CD14-positive monocyte (primary cell): ENCODE data around the gene P2RY6. TPM values are rescaled to one million over a fixed set of nuclear protein-coding genes. Genes with fewer than 3 reads are reported as not detected.

Experiments
- DNase-seq, 3 donors: peaks; one replicate each; pipeline ENCODE4 v3.0.0-alpha.2; 2011 to 2022
- H2AFZ ChIP-seq: 2 replicates; pipeline ENCODE4 v1.6.0; 2012; ENCODE audit warnings: mild to moderate bottlenecking, low read depth, low read length, inconsistent platforms; ENCODE audit not compliant: insufficient read depth, poor library complexity, severe bottlenecking
- H3K27ac ChIP-seq, 2 donors: 1 replicate in 1 of 2; 2 replicates in 1 of 2; pipeline ENCODE4 v1.5.1; 2012 to 2013; ENCODE audit warnings: low read length in 2 of 2, control low read depth in 1 of 2, inconsistent platforms in 1 of 2, low read depth in 1 of 2, mild to moderate bottlenecking in 1 of 2
- H3K27me3 ChIP-seq, 2 donors: one replicate each; pipeline versions ENCODE4 v1.6.0 to v1.6.1; 2011 to 2013; ENCODE audit warnings: low read length in 2 of 2; ENCODE audit not compliant: control insufficient read depth in 2 of 2, insufficient read depth in 2 of 2
- H3K36me3 ChIP-seq, 2 donors: replicated peaks in 1 of 2; 1 replicate in 1 of 2; 2 replicates in 1 of 2; pipeline versions ENCODE4 v1.5.1 to v1.6.1; 2012 to 2013; ENCODE audit warnings: low read length in 2 of 2, control low read depth in 1 of 2, inconsistent platforms in 1 of 2, mild to moderate bottlenecking in 1 of 2; ENCODE audit not compliant: insufficient read depth in 2 of 2, control insufficient read depth in 1 of 2
- H3K4me1 ChIP-seq, 2 donors: 1 replicate in 1 of 2; 2 replicates in 1 of 2; pipeline versions ENCODE4 v1.5.1 to v1.6.1; 2012 to 2013; ENCODE audit warnings: low read length in 2 of 2, control low read depth in 1 of 2, inconsistent platforms in 1 of 2, mild to moderate bottlenecking in 1 of 2, moderate library complexity in 1 of 2; ENCODE audit not compliant: insufficient read depth in 2 of 2, control insufficient read depth in 1 of 2
- H3K4me2 ChIP-seq: replicated peaks from 2 replicates; pipeline ENCODE3; 2012; ENCODE audit warnings: low read length, moderate library complexity, mild to moderate bottlenecking; ENCODE audit not compliant: poor library complexity, severe bottlenecking; ENCODE audit errors: extremely low read depth
- H3K4me3 ChIP-seq, 3 experiments: fragments of 200-600 bp in 1 of 3; sonication (generic) in 1 of 3; replicated peaks in 1 of 3; 1 replicate in 2 of 3; 2 replicates in 1 of 3; pipeline ENCODE4 v1.5.1; 2011 to 2013; ENCODE audit warnings: low read length in 3 of 3, mild to moderate bottlenecking in 3 of 3, control low read depth in 2 of 3, low read depth in 2 of 3, inconsistent platforms in 1 of 3, moderate library complexity in 1 of 3
- H3K79me2 ChIP-seq: 2 replicates; pipeline ENCODE4 v1.6.0; 2012; ENCODE audit warnings: mild to moderate bottlenecking, control low read depth, inconsistent platforms, low read length, moderate library complexity; ENCODE audit not compliant: insufficient read depth
- H3K9ac ChIP-seq: 2 replicates; pipeline ENCODE4 v1.6.0; 2017; ENCODE audit warnings: low read length, mild to moderate bottlenecking; ENCODE audit not compliant: insufficient read depth, poor library complexity, severe bottlenecking
- H3K9me3 ChIP-seq, 2 donors: replicated peaks in 1 of 2; 1 replicate in 1 of 2; 2 replicates in 1 of 2; pipeline versions ENCODE4 v1.5.1 to v1.6.1; 2012 to 2013; ENCODE audit warnings: low read length in 2 of 2, control low read depth in 1 of 2; ENCODE audit not compliant: control insufficient read depth in 1 of 2, insufficient read depth in 1 of 2
- H4K20me1 ChIP-seq: 2 replicates; pipeline ENCODE4 v1.6.0; 2012; ENCODE audit warnings: mild to moderate bottlenecking, low read length, control low read depth, moderate library complexity; ENCODE audit not compliant: insufficient read depth
- H3K27ac Mint-ChIP-seq, 7 donors: one replicate each; pipeline ENCODE4 v1.8.0; 2020; ENCODE audit warnings: mild to moderate bottlenecking in 7 of 7, mixed read lengths in 7 of 7, moderate library complexity in 6 of 7, inconsistent platforms in 2 of 7
- H3K27me3 Mint-ChIP-seq, 3 donors: one replicate each; pipeline ENCODE4 v1.8.0; 2021 to 2022; ENCODE audit warnings: low read depth in 3 of 3, mild to moderate bottlenecking in 3 of 3, mixed read lengths in 3 of 3, moderate library complexity in 3 of 3, inconsistent platforms in 1 of 3
- H3K36me3 Mint-ChIP-seq, 2 donors: one replicate each; pipeline ENCODE4 v1.8.0; 2020; ENCODE audit warnings: mixed read lengths in 2 of 2, inconsistent platforms in 1 of 2, mild to moderate bottlenecking in 1 of 2
- H3K4me1 Mint-ChIP-seq: one replicate; pipeline ENCODE4 v1.8.0; 2020; ENCODE audit warnings: mild to moderate bottlenecking, mixed read lengths
- H3K4me3 Mint-ChIP-seq, 2 donors: one replicate each; pipeline ENCODE4 v1.8.0; 2020; ENCODE audit warnings: mild to moderate bottlenecking in 2 of 2, mixed read lengths in 2 of 2, moderate library complexity in 1 of 2
- H3K9me3 Mint-ChIP-seq, 7 donors: one replicate each; pipeline ENCODE4 v1.8.0; 2020 to 2022; ENCODE audit warnings: mixed read lengths in 7 of 7, mild to moderate bottlenecking in 6 of 7, moderate library complexity in 6 of 7, inconsistent platforms in 2 of 7
- WGBS: methylation state at CpG from one replicate; pipeline ENCODE4 v1.1.5; 2013; ENCODE audit warnings: missing lambda C conversion rate; ENCODE audit not compliant: insufficient coverage; 5-methylcytosine and 5-hydroxymethylcytosine counted together
- intact Hi-C, 2 donors: fragments of 100-400 bp; cut with micrococcal nuclease; formaldehyde crosslinking; loops; one replicate each; pipeline versions ENCODE4 v1.15.0 to v1.15.1; 2023
- polyA plus RNA-seq, 3 donors: library from polyadenylated mRNA; depleted of rRNA in 1 of 3; unstranded in 2 of 3; stranded (reverse) in 1 of 3; fragments of 300-500 nt in 2 of 3; fragments of >200 nt in 1 of 3; fragmentation: Illumina TruSeq in 2 of 3; gene quantifications; 1 replicate in 2 of 3; 2 replicates in 1 of 3; pipeline ENCODE4 v1.2.3, GENCODE V29; 2012 to 2021
- TF ChIP-seq, protein P1 (sequence below): fragments of 200-600 bp; IDR thresholded peaks from one replicate; pipeline ENCODE4 v1.8.0; 2022; ENCODE audit warnings: antibody characterized with exemption, mild to moderate bottlenecking

P2RY6 gene
- polyA plus RNA-seq, 3 donors = 1.7 to 5.1 (median 1.8) TPM

DNA sequence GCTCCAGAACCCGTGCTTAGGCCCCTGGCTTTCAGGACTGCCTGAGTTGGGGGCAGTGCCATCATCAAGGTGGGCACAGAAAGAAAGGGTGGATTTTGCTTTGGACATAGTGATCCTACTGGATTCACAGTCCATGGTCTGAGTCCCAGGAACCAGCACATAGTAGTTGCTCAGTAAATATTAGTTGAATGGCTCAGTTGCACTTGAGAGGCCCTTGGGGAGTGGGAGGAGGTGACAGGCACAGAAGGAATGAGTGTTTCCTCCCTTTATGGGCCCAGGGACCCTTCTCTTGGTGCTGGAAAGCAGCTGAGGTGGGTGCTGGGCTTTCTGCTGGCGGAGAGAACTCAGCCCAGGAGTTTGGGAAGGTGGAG lies 52.5 kb downstream of the P2RY6 start:
- Histone ChIP-seq H3K9me3 (no peaks in the 10 kb centered on the region), H3K4me2 (no peak overlapping the region), H3K9ac (no peak overlapping the region), H3K79me2 (no peaks in the 10 kb centered on the region), H3K36me3 (no peaks in the 10 kb centered on the region), H3K27me3 (peaks cover 0 to 5% of the 10 kb centered on the region in 2 donors), H3K4me1 (peaks cover 5 to 12% of the 10 kb centered on the region in 2 donors), H3K4me3 (no peak overlapping the region), H4K20me1 (no peaks in the 10 kb centered on the region), H3K27ac (no peak overlapping the region), H2AFZ (no peak overlapping the region)
- peaks cover 23% of the 10 kb centered on the region for H3K4me1 Mint-ChIP-seq
- H3K27ac Mint-ChIP-seq = peak overlapping the region in 2 of 7 donors; percentile 61 to 62
- H3K9me3 Mint-ChIP-seq = peaks cover 0 to 3% (median 0%) of the 10 kb centered on the region in 7 donors
- H3K36me3 Mint-ChIP-seq = peaks cover 0 to 3% of the 10 kb centered on the region in 2 donors
- intact Hi-C loops = no loop called here
- 100% methylated on average over 2 of the region's 2 CpGs for WGBS
- peaks cover 4 to 8% (median 6%) of the 10 kb centered on the region in 3 donors for H3K27me3 Mint-ChIP-seq
- no peak for DNase-seq
- TF ChIP-seq, protein P1, sequence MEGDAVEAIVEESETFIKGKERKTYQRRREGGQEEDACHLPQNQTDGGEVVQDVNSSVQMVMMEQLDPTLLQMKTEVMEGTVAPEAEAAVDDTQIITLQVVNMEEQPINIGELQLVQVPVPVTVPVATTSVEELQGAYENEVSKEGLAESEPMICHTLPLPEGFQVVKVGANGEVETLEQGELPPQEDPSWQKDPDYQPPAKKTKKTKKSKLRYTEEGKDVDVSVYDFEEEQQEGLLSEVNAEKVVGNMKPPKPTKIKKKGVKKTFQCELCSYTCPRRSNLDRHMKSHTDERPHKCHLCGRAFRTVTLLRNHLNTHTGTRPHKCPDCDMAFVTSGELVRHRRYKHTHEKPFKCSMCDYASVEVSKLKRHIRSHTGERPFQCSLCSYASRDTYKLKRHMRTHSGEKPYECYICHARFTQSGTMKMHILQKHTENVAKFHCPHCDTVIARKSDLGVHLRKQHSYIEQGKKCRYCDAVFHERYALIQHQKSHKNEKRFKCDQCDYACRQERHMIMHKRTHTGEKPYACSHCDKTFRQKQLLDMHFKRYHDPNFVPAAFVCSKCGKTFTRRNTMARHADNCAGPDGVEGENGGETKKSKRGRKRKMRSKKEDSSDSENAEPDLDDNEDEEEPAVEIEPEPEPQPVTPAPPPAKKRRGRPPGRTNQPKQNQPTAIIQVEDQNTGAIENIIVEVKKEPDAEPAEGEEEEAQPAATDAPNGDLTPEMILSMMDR = no peak
- H3K4me3 Mint-ChIP-seq = no peak overlapping the region

- Histone ChIP-seq H3K36me3 (no peaks in the 10 kb centered on the region), H3K79me2 (no peaks in the 10 kb centered on the region), H4K20me1 (no peaks in the 10 kb centered on the region), H3K4me2 (no peak overlapping the region), H2AFZ (no peak overlapping the region), H3K4me3 (no peak overlapping the region), H3K9ac (no peak overlapping the region), H3K27ac (no peak overlapping the region), H3K9me3 (no peaks in the 10 kb centered on the region), H3K4me1 (peaks cover 5 to 12% of the 10 kb centered on the region in 2 donors), H3K27me3 (peaks cover 0 to 5% of the 10 kb centered on the region in 2 donors)
- TF ChIP-seq, protein P1 = no peak
- H3K27ac Mint-ChIP-seq = peak overlapping the region in 2 of 7 donors; percentile 61 to 62
- intact Hi-C loops = no loop called here
- H3K27me3 Mint-ChIP-seq = peaks cover 4 to 8% (median 6%) of the 10 kb centered on the region in 3 donors
- DNase-seq = no peak
- peaks cover 0 to 3% (median 0%) of the 10 kb centered on the region in 7 donors for H3K9me3 Mint-ChIP-seq
- 100% methylated on average over 7 of the region's 13 CpGs for WGBS
- H3K4me3 Mint-ChIP-seq = no peak overlapping the region
- H3K36me3 Mint-ChIP-seq = peaks cover 0 to 3% of the 10 kb centered on the region in 2 donors
- peaks cover 23% of the 10 kb centered on the region for H3K4me1 Mint-ChIP-seq
These were observed 53.2 kb downstream of the P2RY6 start for GRCh38 chr11:73325036-73325981.
